ENCODE results near the gene TCF7L2. TPM values are rescaled to one million over a fixed set of nuclear protein-coding genes. Genes with fewer than 3 reads are reported as not detected.

The TCF7L2 gene
- total and polyA plus RNA-seq, 2 donors (not counting 1 experiment from before 2014, with no cell fraction given), result 3.4 to 5.0 TPM

- no peak overlapping the region for H3K4me3 ChIP-seq (replicated peaks in 1 of 4; ENCODE audit: control extremely low read depth in 1 of 4, insufficient read depth in 1 of 4, low read depth in 3 of 4, low read length in 4 of 4)
- TF ChIP-seq CTCF (conservative IDR thresholded peaks at IDR 0.05 in 1 of 2, IDR thresholded peaks at IDR 0.05 in 1 of 2; ENCODE audit: low read depth in 1 of 2, low read length in 2 of 2) (no peak), EZH2 (IDR thresholded peaks at IDR 0.05; ENCODE audit: low read length, missing control alignments) (no peak)
- H3K79me2 ChIP-seq (ENCODE audit: control insufficient read depth, insufficient read depth, low read length), result peaks cover 3% of the 10 kb centered on the region
Observed at GRCh38 chr10:112977426-112977898, 27.4 kb downstream of the TCF7L2 start.

GRCh38 chr10:112979927-112980326, 29.9 kb downstream of the TCF7L2 start:
- no peaks in the 10 kb centered on the region for H3K27me3 ChIP-seq (ENCODE audit: control insufficient read depth, insufficient read depth, low read length)
- H3K4me3 ChIP-seq (replicated peaks in 1 of 4; ENCODE audit: control extremely low read depth in 1 of 4, insufficient read depth in 1 of 4, low read depth in 3 of 4, low read length in 4 of 4), result no peak overlapping the region
- no peaks in the 10 kb centered on the region for H4K20me1 ChIP-seq (ENCODE audit: control insufficient read depth, extremely low read depth, insufficient read depth, low read length)
- DNase-seq (ENCODE audit: low read depth in 2 of 2), result no peak
- no peaks in the 10 kb centered on the region for H3K4me1 ChIP-seq (ENCODE audit: control insufficient read depth, extremely low read depth, insufficient read depth, low read length)
- H2AFZ ChIP-seq (ENCODE audit: low read length), result no peak overlapping the region
- H3K36me3 ChIP-seq (ENCODE audit: control insufficient read depth, insufficient read depth, low read length), result peaks cover 2% of the 10 kb centered on the region
- peaks cover 5% of the 10 kb centered on the region for H3K79me2 ChIP-seq (ENCODE audit: control insufficient read depth, insufficient read depth, low read length)
- H3K9me3 ChIP-seq (ENCODE audit: control insufficient read depth, insufficient read depth, low read depth, low read length), result no peaks in the 10 kb centered on the region
- no peak overlapping the region for H3K27ac ChIP-seq (ENCODE audit: insufficient read depth, low read length)
- TF ChIP-seq CTCF (conservative IDR thresholded peaks at IDR 0.05 in 1 of 2, IDR thresholded peaks at IDR 0.05 in 1 of 2; ENCODE audit: low read depth in 1 of 2, low read length in 2 of 2) (no peak), EZH2 (IDR thresholded peaks at IDR 0.05; ENCODE audit: low read length, missing control alignments) (no peak)
- no peak overlapping the region for H3K4me2 ChIP-seq (ENCODE audit: extremely low read depth, insufficient read depth, low read length)
- no peak overlapping the region for H3K9ac ChIP-seq (ENCODE audit: insufficient read depth, low read length)

More at GRCh38 chr10:112977426-112977898, 27.4 kb downstream of the TCF7L2 start:
- H3K4me2 ChIP-seq (ENCODE audit: extremely low read depth, insufficient read depth, low read length), result no peak overlapping the region
- H2AFZ ChIP-seq (ENCODE audit: low read length), result no peak overlapping the region
- no peaks in the 10 kb centered on the region for H3K27me3 ChIP-seq (ENCODE audit: control insufficient read depth, insufficient read depth, low read length)
- H3K4me1 ChIP-seq (ENCODE audit: control insufficient read depth, extremely low read depth, insufficient read depth, low read length), result no peaks in the 10 kb centered on the region
- no peaks in the 10 kb centered on the region for H3K9me3 ChIP-seq (ENCODE audit: control insufficient read depth, insufficient read depth, low read depth, low read length)
- H3K27ac ChIP-seq (ENCODE audit: insufficient read depth, low read length), result no peak overlapping the region
- H3K9ac ChIP-seq (ENCODE audit: insufficient read depth, low read length), result no peak overlapping the region
- no peaks in the 10 kb centered on the region for H3K36me3 ChIP-seq (ENCODE audit: control insufficient read depth, insufficient read depth, low read length)
- H4K20me1 ChIP-seq (ENCODE audit: control insufficient read depth, extremely low read depth, insufficient read depth, low read length), result no peaks in the 10 kb centered on the region
- no peak for DNase-seq (ENCODE audit: low read depth in 2 of 2)

GRCh38 chr10:112980937-112981336, 30.9 kb downstream of the TCF7L2 start:
- H4K20me1 ChIP-seq (ENCODE audit: control insufficient read depth, extremely low read depth, insufficient read depth, low read length), result no peaks in the 10 kb centered on the region

More at GRCh38 chr10:112980937-112981336, 30.9 kb downstream of the TCF7L2 start:
- no peaks in the 10 kb centered on the region for H3K4me1 ChIP-seq (ENCODE audit: control insufficient read depth, extremely low read depth, insufficient read depth, low read length)
- no peak overlapping the region for H3K4me3 ChIP-seq (replicated peaks in 1 of 4; ENCODE audit: control extremely low read depth in 1 of 4, insufficient read depth in 1 of 4, low read depth in 3 of 4, low read length in 4 of 4)
- TF ChIP-seq EZH2 (IDR thresholded peaks at IDR 0.05; ENCODE audit: low read length, missing control alignments) (no peak), CTCF (conservative IDR thresholded peaks at IDR 0.05 in 1 of 2, IDR thresholded peaks at IDR 0.05 in 1 of 2; ENCODE audit: low read depth in 1 of 2, low read length in 2 of 2) (no peak)
- peaks cover 5% of the 10 kb centered on the region for H3K79me2 ChIP-seq (ENCODE audit: control insufficient read depth, insufficient read depth, low read length)
- H3K27ac ChIP-seq (ENCODE audit: insufficient read depth, low read length), result no peak overlapping the region
- peaks cover 2% of the 10 kb centered on the region for H3K36me3 ChIP-seq (ENCODE audit: control insufficient read depth, insufficient read depth, low read length)
- no peak overlapping the region for H3K4me2 ChIP-seq (ENCODE audit: extremely low read depth, insufficient read depth, low read length)
- no peaks in the 10 kb centered on the region for H3K27me3 ChIP-seq (ENCODE audit: control insufficient read depth, insufficient read depth, low read length)
- H3K9me3 ChIP-seq (ENCODE audit: control insufficient read depth, insufficient read depth, low read depth, low read length), result no peaks in the 10 kb centered on the region
- no peak overlapping the region for H3K9ac ChIP-seq (ENCODE audit: insufficient read depth, low read length)
- no peak for DNase-seq (ENCODE audit: low read depth in 2 of 2)
- H2AFZ ChIP-seq (ENCODE audit: low read length), result no peak overlapping the region
